GM18526 (cell line): ENCODE results near the gene ASGR2.

Source experiments
- POLR2A ChIP-seq: IDR thresholded peaks from 3 replicates; pipeline ENCODE4 v1.6.1; 2011; ENCODE audit not compliant: insufficient read length; ENCODE audit errors: extremely low read depth

ASGR2 gene

GRCh38 chr17:7114241-7114874 is at the start of gene ASGR2:
Gene ASGR2, minus strand, starts transcription at chr17:7114822. Its CDS starts 582 bp downstream, at chr17:7114240.
- TF ChIP-seq POLR2A = no peak

GRCh38 chr17:7156342-7156940 is 41.8 kb upstream of the ASGR2 start:
- TF ChIP-seq POLR2A = no peak

- no peak for TF ChIP-seq POLR2A
These were observed 33.1 kb upstream of the ASGR2 start for GRCh38 chr17:7147772-7148171.

GRCh38 chr17:7146115-7146514 is 31.5 kb upstream of the ASGR2 start:
- TF ChIP-seq POLR2A = no peak

GRCh38 chr17:7144213-7144612 is 29.6 kb upstream of the ASGR2 start:
- no peak for TF ChIP-seq POLR2A

GRCh38 chr17:7141824-7142223 is 27.2 kb upstream of the ASGR2 start:
- no peak for TF ChIP-seq POLR2A

GRCh38 chr17:7139400-7139799 is 24.8 kb upstream of the ASGR2 start:
- no peak for TF ChIP-seq POLR2A

GRCh38 chr17:7138800-7139381 is 24.3 kb upstream of the ASGR2 start:
- no peak for TF ChIP-seq POLR2A

GRCh38 chr17:7137171-7137943 is 22.7 kb upstream of the ASGR2 start:
- TF ChIP-seq POLR2A = no peak

- TF ChIP-seq POLR2A = no peak
These were observed 21.8 kb upstream of the ASGR2 start for GRCh38 chr17:7136266-7136877.

- no peak for TF ChIP-seq POLR2A
These were observed 19.3 kb upstream of the ASGR2 start for GRCh38 chr17:7133916-7134315.

GRCh38 chr17:7133424-7133823 is 18.8 kb upstream of the ASGR2 start:
- no peak for TF ChIP-seq POLR2A

- no peak for TF ChIP-seq POLR2A
These were observed 18.0 kb upstream of the ASGR2 start for GRCh38 chr17:7132511-7133094.

- TF ChIP-seq POLR2A = no peak
These were observed 16.8 kb upstream of the ASGR2 start for GRCh38 chr17:7131423-7131791.
